Psoas muscle (tissue), 8 donors: ENCODE measurements around the gene LATS1. TPM values are rescaled to one million over a fixed set of nuclear protein-coding genes. Genes with fewer than 3 reads are reported as not detected.

ENCODE experiments used
- ATAC-seq, 4 donors: fragments of 200-7000 bp; cut with Tn5 transposase; one replicate each; pipeline ENCODE4 v1.9.1; 2020; ENCODE audit warnings: moderate library complexity in 3 of 4, mild to moderate bottlenecking in 2 of 4
- DNase-seq, 2 donors: peaks; one replicate each; pipeline ENCODE4 v3.0.0-alpha.2; 2020
- H3K27ac ChIP-seq: fragments of 200-600 bp; one replicate; pipeline ENCODE4 v1.8.0; 2022
- H3K27me3 ChIP-seq, 3 donors: fragments of 200-600 bp in 1 of 3; one replicate each; pipeline versions ENCODE4 v1.6.1 to v1.8.0; 2013 to 2022; ENCODE audit warnings: low read length in 2 of 3, mild to moderate bottlenecking in 2 of 3, moderate library complexity in 1 of 3; ENCODE audit not compliant: insufficient read depth in 3 of 3
- H3K36me3 ChIP-seq, 2 donors: fragments of 200-600 bp in 1 of 2; one replicate each; pipeline versions ENCODE4 v1.6.1 to v1.8.0; 2013 to 2022; ENCODE audit warnings: low read depth in 1 of 2, mild to moderate bottlenecking in 1 of 2, moderate library complexity in 1 of 2; ENCODE audit not compliant: insufficient read depth in 1 of 2
- H3K4me1 ChIP-seq: fragments of 200-600 bp; one replicate; pipeline ENCODE4 v1.8.0; 2022
- H3K4me3 ChIP-seq: fragments of 200-600 bp; one replicate; pipeline ENCODE4 v1.8.0; 2022; ENCODE audit warnings: mild to moderate bottlenecking
- H3K9me3 ChIP-seq: fragments of 200-600 bp; one replicate; pipeline ENCODE4 v1.8.0; 2022
- WGBS, 3 donors: extraction: QIAGEN DNeasy Blood & Tissue Kit; methylation state at CpG; one replicate each; pipeline versions ENCODE4 v1.1.6 to v1.1.7; 2013; 5-methylcytosine and 5-hydroxymethylcytosine counted together
- intact Hi-C, 2 donors: fragments of 100-400 bp; cut with DNase I; formaldehyde crosslinking; loops; one replicate each; pipeline versions ENCODE4 v1.11.0 to v1.14.2; 2022
- polyA plus RNA-seq, 3 donors: library from polyadenylated mRNA; stranded (reverse); fragments of 200-250 nt; gene quantifications; one replicate each; pipeline ENCODE4 v1.2.3, GENCODE V29; 2013
- total RNA-seq, 4 donors: library from RNA; stranded (reverse); fragmentation: NEBNext Ultra II Directional in 2 of 4; extraction: Animal tissue kit (Norgen Biotek cat#: 25700) in 2 of 4; gene quantifications; one replicate each; pipeline versions ENCODE4 v1.2.1 to v1.2.4, GENCODE V29; 2021 to 2023
- TF ChIP-seq, protein P1 (sequence below): fragments of 200-600 bp; IDR thresholded peaks from one replicate; pipeline ENCODE4 v1.8.0; 2022; ENCODE audit warnings: antibody characterized with exemption
- donor health status: healthy with polysubstance abuse.
- donor health status: DM: no; HTN: no; CAD: no; lungs with moderate emphysema.
- donor health status: Bipolar disorder and iron deficiency.
- donor health status: healthy.
- donor health status: DM: yes; HTN: yes; CAD: no.
- donor health status: DM: no; HTN: no; CAD: no.
- donor health status: DM: no; HTN: no; CAD: no.
- donor health status: DM: yes; HTN: yes; CAD: no.

The LATS1 gene
- total and polyA plus RNA-seq, 7 donors: 3.4 to 15.5 (median 11.0) TPM

DNA sequence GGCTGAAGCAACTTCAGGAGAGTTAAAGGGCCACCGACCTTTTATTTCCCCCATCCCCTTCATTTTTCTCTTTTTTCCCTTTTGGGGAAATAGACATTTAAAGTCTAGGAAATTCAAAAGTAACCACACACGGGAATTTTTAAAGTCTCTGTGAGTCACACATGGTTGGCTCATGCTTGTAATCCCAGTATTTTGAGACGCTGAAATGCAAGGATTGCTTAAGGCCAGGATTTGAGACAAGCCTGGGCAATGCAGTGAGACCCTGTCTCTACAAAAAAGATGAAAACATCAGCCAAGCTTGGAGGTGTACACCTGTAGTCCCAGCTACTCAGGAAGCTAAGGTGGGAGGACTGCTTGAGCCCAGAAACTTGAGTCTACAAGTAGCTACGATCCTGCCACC is 103.6 kb downstream of the LATS1 start:
- no peak overlapping the region for H3K27ac ChIP-seq
- DNase-seq (no peak), ATAC-seq (no peak)
- H3K27me3 ChIP-seq: no peaks in the 10 kb centered on the region
- H3K36me3 ChIP-seq: peaks cover 3 to 18% of the 10 kb centered on the region in 2 donors
- intact Hi-C loops: no loop called here
- H3K4me3 ChIP-seq: no peak overlapping the region
- H3K4me1 ChIP-seq: peaks cover 21% of the 10 kb centered on the region
- WGBS, 3 donors: 86 to 92% (median 90%) methylated on average over 4 of the region's 4 CpGs
- TF ChIP-seq, protein P1, sequence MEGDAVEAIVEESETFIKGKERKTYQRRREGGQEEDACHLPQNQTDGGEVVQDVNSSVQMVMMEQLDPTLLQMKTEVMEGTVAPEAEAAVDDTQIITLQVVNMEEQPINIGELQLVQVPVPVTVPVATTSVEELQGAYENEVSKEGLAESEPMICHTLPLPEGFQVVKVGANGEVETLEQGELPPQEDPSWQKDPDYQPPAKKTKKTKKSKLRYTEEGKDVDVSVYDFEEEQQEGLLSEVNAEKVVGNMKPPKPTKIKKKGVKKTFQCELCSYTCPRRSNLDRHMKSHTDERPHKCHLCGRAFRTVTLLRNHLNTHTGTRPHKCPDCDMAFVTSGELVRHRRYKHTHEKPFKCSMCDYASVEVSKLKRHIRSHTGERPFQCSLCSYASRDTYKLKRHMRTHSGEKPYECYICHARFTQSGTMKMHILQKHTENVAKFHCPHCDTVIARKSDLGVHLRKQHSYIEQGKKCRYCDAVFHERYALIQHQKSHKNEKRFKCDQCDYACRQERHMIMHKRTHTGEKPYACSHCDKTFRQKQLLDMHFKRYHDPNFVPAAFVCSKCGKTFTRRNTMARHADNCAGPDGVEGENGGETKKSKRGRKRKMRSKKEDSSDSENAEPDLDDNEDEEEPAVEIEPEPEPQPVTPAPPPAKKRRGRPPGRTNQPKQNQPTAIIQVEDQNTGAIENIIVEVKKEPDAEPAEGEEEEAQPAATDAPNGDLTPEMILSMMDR: no peak
- peaks cover 8% of the 10 kb centered on the region for H3K9me3 ChIP-seq

DNA sequence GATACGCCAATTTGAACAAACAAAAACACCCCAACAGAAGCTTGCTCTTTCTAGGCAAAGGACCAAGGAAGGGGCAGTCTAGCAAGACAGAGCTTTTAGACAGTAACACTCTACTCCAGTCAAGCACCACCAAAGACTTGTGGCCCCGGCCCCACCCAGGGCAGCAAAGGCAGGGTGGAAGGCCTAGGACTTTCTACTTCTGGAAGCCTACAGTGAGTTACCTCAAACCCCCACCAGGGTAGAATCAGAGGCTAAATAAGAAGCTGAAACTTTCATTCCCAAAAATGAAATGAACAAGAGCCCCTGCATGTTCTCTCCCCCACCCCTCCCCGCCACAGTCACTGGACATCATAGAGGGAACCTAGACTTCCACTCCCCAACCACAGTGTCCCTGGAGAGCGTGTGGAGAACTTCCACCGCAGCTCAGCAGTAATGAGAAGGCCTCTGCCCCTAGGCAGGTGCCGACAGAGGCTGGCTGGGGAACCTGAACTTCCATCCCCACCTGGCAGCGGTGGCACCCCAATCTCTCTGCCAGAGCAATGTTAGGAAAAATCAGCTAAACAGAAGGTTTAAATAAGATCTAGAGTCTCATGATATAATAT is 109.4 kb downstream of the LATS1 start:
- Histone ChIP-seq H3K27me3 (no peaks in the 10 kb centered on the region), H3K4me3 (no peak overlapping the region), H3K27ac (no peak overlapping the region), H3K36me3 (peaks cover 3 to 17% of the 10 kb centered on the region in 2 donors), H3K4me1 (peaks cover 5% of the 10 kb centered on the region), H3K9me3 (peaks cover 5% of the 10 kb centered on the region)
- no peak for ATAC-seq
- DNase-seq: no peak
- intact Hi-C loops: no loop called here
- 88 to 92% (median 89%) methylated on average over 7 of the region's 7 CpGs for WGBS, 3 donors
- TF ChIP-seq, protein P1: no peak

Other genes starting within 250 kb of the LATS1 start
- gene ZC3H12D, start 233.1 kb downstream of the LATS1 start, total RNA-seq: under 1 TPM; 0.17 to 0.41 (median 0.26) TPM
- under 1 TPM; 0.17 to 0.28 (median 0.26) TPM for gene ZC3H12D, start 233.1 kb downstream of the LATS1 start, polyA plus RNA-seq
- 10 to 100 TPM; 14.7 to 32.4 (median 22.3) TPM for gene PPIL4, start 172.1 kb downstream of the LATS1 start, total RNA-seq
- 1 to 10 TPM; 6.9 to 8.4 (median 8.3) TPM for gene PPIL4, start 172.1 kb downstream of the LATS1 start, polyA plus RNA-seq
- 10 to 100 TPM; 26.8 to 39.0 (median 30.5) TPM for gene GINM1, start 151.7 kb downstream of the LATS1 start, total RNA-seq
- 10 to 100 TPM; 25.9 to 35.6 (median 30.7) TPM for gene GINM1, start 151.7 kb downstream of the LATS1 start, polyA plus RNA-seq
- 10 to 100 TPM; 10.7 to 24.5 (median 16.4) TPM for gene KATNA1, start 69.4 kb downstream of the LATS1 start, total RNA-seq
- 10 to 100 TPM; 19.2 to 30.1 (median 29.1) TPM for gene KATNA1, start 69.4 kb downstream of the LATS1 start, polyA plus RNA-seq
- 10 to 100 TPM; 17.4 to 26.8 (median 22.1) TPM for gene NUP43, start 28.4 kb upstream of the LATS1 start, total RNA-seq
- gene NUP43, start 28.4 kb upstream of the LATS1 start, polyA plus RNA-seq: 10 to 100 TPM in 2 of 3 donors, 1 to 10 TPM in 1; 7.3 to 17.1 (median 14.1) TPM
- 100 to 1,000 TPM; 124 to 179 (median 149) TPM for gene PCMT1, start 31.6 kb upstream of the LATS1 start, total RNA-seq
- gene PCMT1, start 31.6 kb upstream of the LATS1 start, polyA plus RNA-seq: 100 to 1,000 TPM; 159 to 613 (median 178) TPM
- 10 to 100 TPM in 2 of 4 donors, 1 to 10 TPM in 2; 7.9 to 29.6 (median 10.2) TPM for gene LRP11, start 146.3 kb upstream of the LATS1 start, total RNA-seq
- 1 to 10 TPM; 1.6 to 3.2 (median 2.5) TPM for gene LRP11, start 146.3 kb upstream of the LATS1 start, polyA plus RNA-seq
- 1 to 10 TPM; 1.4 to 6.2 (median 3.9) TPM for gene RAET1E, start 180.0 kb upstream of the LATS1 start, total RNA-seq
- gene RAET1E, start 180.0 kb upstream of the LATS1 start, polyA plus RNA-seq: 10 to 100 TPM in 1 of 3 donors, under 1 TPM in 2; 0.04 to 17.2 (median 0.31) TPM
- gene RAET1G, start 205.0 kb upstream of the LATS1 start, total RNA-seq: 1 to 10 TPM in 1 of 4 donors, under 1 TPM in 2, not detected in 1; 0.40 to 1.1 (median 0.64) TPM
- under 1 TPM; 0.04 to 0.73 (median 0.24) TPM for gene RAET1G, start 205.0 kb upstream of the LATS1 start, polyA plus RNA-seq
- under 1 TPM in 3 of 4 donors, not detected in 1; 0.25 to 0.75 (median 0.69) TPM for gene ULBP2, start 223.9 kb upstream of the LATS1 start, total RNA-seq
- under 1 TPM; 0.17 to 0.81 (median 0.59) TPM for gene ULBP2, start 223.9 kb upstream of the LATS1 start, polyA plus RNA-seq
- under 1 TPM; 0.06 to 0.12 (median 0.10) TPM for gene ULBP1, start 245.8 kb upstream of the LATS1 start, total RNA-seq
- under 1 TPM; 0.03 to 0.10 (median 0.03) TPM for gene ULBP1, start 245.8 kb upstream of the LATS1 start, polyA plus RNA-seq